Fibroblast of skin of scalp (primary cell): Measurements from ENCODE around the gene SHOC1.
"Not testable (repeated sequence)": the region's sequence is repeated elsewhere in the genome, so short reads cannot be mapped to it uniquely, and the experiment has no call there.

ENCODE experiments used
- DNase-seq: peaks from one replicate; pipeline ENCODE4 v3.0.0-alpha.2; 2013

SHOC1 gene

DNA sequence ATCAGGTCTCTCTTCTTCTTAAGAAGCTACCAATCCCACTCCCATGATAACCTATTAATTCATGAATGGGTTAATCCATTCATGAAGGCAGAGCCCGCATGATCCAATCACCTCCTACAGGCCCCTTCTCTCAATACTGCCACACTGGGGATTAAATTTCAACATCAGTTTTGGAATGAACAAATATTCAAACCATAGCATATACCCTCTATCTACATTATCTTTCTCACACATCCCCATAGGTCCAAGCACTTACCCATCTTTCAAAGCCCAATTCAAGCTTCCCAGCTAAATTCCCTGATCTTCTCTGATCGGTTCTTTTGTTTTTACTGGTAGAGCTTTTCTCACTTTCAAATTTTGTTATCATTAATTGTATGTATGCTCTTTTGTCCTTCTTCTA lies 10.5 kb upstream of the SHOC1 start:
- no peak for DNase-seq

DNA sequence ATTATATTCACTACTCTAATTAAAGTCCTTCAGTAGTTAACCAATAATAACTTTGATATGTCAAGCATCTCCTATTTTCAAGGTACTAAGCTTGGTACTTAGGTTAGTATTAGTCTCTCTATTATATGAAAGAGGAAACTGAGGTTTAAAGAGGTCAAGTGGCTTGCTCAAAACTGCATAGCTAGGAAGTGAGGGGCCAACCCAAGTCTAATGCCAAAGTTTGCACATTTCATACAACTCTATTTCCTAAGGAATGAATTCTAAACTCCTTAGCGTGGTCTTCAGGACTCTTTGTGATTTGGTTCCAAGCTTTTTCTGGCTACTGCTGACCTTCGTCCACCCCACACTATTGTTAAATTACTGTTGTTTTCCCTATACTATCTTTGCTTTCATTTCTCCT lies 9.9 kb upstream of the SHOC1 start:
- no peak for DNase-seq

DNA sequence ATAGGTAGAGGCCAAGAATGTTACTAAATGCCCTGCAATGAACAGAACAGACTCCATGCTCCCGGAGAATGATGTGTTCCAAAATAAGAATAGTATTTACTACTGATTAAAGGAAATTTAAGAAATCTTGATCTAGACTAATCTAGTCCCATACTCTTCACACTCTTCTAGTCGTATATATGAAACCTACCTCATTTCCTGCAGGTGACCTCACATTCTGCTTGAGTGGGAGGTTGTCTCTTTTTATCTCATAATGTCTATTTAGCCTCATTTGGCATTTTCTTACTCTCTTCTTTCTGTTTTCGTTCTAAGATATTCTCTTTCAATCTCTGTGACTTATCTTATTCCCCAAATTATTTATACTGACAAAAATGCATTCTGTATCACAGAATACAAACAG lies 9.2 kb upstream of the SHOC1 start:
- DNase-seq = no peak

GRCh38 chr9:111799915-111800526 lies 5.3 kb upstream of the SHOC1 start:
- no peak for DNase-seq

- DNase-seq = no peak
These were observed 4.8 kb upstream of the SHOC1 start for GRCh38 chr9:111799506-111799905.

DNA sequence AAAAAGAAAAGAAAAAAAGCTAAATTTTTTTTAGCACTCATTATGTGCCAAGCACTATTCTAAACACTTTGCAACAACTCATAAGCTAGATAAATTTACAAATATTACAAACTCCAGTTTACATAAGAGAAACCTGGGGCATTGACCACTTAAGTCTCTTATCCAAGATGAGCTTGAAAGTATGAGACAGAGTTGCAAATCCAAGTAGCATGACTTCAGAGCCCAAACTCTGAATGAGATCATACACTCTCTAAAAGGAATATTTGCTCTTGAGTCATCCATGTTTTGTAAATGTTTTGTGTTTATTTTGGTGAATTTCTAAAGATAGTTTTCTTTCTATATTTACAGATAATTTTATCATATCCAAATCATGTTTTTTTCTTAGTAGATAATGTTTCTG lies 4.0 kb upstream of the SHOC1 start:
- peak; percentile 35 for DNase-seq

GRCh38 chr9:111795557-111795839 lies 761 bp upstream of the SHOC1 start:
- DNase-seq = no peak

DNA sequence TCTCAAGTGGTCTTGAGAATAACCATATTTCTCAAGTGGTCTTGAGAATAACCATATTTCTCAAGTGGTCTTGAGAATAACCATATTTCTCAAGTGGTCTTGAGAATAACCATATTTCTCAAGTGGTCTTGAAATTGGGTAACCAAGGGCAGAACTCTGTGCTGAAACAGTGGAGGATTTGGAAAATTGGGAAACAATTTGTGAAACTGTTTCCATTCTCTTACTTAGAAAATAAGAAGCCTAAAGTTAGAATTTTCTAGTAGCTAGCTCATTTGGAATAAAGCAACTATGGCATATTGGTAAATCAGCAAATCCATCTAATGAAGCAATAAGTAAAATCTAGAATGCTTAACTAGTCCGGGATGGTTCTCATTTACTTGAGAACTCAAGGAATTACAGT lies 2.9 kb downstream of the SHOC1 start:
- DNase-seq = not testable (repeated sequence)

DNA sequence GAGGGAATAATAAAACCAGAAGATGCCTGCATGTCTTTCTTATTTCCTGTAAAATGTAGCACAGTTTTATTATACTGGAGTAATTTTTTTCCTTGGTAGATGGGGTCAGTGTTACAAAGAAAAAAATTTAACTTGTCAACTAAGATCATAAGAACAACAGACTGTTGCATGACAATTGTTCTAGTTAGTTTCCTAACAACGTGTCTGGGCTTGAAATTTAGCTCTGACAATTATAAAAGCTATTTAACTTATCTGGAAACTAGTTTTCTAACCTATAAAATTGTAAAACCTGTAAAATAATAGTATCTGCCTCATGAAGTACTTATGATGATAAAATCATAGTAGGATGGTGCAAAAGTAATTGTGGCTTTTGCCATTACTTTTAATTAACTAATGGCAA lies 4.9 kb downstream of the SHOC1 start:
- DNase-seq = no peak

GRCh38 chr9:111783857-111784256 lies 10.9 kb downstream of the SHOC1 start:
- no peak for DNase-seq

- DNase-seq = no peak
These were observed 11.3 kb downstream of the SHOC1 start for GRCh38 chr9:111783424-111783823.

- DNase-seq = no peak
These were observed 28.7 kb downstream of the SHOC1 start for GRCh38 chr9:111766066-111766465.

DNA sequence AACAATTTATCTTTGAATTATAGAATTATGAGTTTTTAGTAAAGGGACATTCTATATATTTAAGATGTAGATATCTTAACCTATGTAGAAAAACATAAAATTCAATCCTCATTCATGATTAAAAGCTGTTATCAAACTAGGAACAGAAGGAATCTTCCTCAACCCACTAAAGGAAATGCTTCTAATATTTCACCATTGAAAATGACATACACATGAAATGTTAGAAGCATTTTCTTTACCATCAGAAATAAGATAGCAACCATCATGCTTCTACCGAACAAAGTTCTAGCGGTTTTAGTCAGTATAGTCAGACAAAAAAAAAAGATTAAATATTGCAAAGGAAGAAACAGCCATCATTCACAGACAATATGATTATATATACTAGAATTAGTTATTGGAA lies 32.2 kb downstream of the SHOC1 start:
- peak; percentile 38 for DNase-seq

DNA sequence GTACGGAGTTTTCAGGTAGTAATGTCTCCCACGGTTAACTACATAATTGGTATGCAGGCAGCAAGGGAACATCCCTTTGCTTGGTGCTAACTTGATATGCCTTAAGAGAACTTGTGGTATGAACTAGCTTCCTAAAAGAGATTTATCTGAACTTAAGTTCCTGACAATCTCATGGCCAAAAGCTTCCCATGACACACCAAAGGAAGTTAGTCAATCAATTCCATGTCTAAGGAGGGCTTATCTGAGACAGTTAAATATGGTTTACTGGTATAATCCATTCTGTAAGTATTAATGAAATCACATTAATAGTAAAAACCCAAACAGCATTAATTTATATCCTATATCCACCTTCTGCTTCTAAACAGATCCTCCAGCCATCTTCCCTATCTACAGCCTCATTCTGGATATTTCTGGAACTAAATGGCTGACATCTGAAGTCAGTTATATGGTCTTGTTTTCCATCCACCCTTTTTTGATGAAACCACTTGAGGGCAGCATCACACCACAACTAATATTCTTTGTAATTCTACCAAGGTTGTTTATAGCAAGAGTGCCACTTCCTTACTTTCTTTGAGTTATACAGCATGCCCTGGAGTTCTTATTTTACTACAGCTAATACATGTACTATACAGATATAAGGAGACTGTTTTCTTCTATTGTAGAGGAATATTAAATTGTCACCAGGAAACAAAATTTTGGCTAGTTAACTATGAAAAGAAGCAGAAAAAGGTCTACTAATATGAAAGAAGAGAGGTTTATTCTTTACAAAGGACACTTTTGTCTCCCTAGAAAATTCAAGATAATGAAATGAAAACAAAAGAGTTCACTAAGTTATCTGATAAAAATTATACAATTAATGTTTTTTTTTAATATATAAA lies 34.7 kb downstream of the SHOC1 start:
- peak; percentile 89 for DNase-seq

- DNase-seq = no peak
These were observed 39.9 kb downstream of the SHOC1 start for GRCh38 chr9:111754800-111755199.

GRCh38 chr9:111752455-111752854 lies 42.3 kb downstream of the SHOC1 start:
- DNase-seq = no peak
